Stimulated activated CD4-positive, alpha-beta T cell treated with anti-CD3 and anti-CD28 coated beads, Interleukin-12 subunit alpha, Interleukin-12 subunit beta, amount 100 ng/mL, for 24 hours (primary cell): ENCODE measurements around the gene OR2H2.

Experiments used
- DNase-seq, 2 experiments: peaks; one replicate each; pipeline ENCODE4 v3.0.0-alpha.2; 2020; ENCODE audit warnings: low read depth in 2 of 2

The OR2H2 gene

DNA sequence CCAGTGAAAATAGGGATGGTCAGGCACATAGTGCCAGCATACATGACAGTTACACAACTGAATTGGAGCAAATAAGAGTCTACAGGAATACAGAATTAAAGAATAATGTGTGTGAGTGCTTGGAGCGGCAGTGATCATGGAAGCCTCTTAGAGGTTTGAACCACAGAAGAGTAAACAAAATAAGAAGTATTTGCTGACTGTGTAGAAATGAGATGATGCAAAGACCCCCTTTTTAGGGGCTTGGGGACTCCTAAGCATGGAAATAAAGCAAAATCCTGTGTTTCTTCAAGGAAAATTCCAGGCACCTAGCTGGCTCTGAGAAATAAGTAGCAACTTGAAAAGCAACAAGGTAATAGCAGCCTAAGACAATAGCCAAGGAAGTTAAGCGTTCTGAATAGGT, 6.8 kb downstream of the OR2H2 start:
- no peak for DNase-seq

DNA sequence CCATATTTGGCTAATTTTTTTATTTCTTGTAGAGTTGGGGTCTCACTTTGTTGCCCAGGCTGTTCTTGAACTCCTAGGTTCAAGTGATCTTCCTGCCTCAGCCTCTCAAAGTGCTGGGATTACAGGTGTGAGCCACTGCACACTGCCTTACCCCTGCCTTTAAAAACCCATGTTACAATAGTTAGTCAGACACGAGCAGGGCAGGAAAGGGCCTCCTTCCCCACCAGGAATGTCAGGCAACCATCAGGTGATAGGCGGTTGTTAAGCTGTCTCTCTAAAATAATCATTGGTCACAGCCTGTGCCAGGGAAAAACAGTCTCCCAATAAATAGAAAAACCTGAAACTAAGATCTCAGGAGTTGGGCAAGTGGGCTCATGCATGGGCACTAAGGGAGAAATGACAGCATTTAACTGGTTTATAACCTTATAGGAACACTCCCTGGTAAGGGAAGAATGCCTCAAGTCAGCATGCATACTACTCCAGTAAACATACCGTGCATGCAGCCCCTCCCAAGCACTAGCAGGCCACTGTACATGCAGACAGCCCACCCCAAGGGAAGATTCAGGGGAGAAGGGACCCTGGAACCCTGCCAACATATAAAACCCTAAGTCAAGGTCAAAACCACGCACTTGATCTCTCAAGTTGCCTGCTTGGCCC, 8.4 kb downstream of the OR2H2 start:
- no peak for DNase-seq

DNA sequence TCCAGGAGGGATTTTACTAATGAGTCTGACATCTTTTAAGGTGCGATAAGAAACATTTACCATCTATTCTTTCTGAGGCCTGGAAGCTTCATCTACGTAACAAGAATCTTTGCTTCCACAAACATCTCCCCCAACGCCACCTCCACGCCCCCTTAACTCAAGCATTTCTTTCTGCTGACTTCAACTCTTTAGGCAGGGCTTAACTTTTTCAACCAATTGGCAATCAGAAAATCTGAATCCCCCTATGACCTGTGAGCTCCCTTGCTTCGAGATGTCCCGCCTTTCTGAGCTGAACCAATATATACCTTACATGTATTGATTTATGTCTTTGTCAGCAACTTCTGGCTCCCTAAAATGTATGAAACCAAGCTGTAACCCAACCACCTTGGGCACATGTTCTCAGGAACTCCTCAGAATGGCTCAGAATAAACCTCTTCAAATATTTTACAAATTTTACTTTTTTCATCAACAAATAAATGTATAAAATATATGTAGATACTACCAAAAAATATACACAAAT, 11.5 kb downstream of the OR2H2 start:
- no peak for DNase-seq

DNA sequence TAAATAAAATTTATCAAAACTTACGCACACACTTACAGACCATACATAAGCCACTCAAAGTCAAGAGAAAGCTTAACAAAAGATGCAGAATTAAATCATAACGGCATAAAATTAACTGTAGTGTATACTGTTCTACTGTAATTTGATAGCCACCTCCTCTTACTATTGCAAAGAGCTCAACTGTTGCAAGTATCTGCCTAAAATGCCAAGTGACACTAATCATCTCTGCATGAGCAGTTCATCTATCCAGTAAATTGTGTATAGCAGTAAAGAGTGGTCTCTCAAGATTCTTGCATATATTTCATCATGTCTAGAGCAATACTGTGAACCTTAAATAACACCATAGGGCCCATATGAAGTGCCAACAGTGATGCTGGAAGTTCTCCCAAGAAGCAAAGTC, 12.3 kb downstream of the OR2H2 start:
- DNase-seq, result no peak

DNA sequence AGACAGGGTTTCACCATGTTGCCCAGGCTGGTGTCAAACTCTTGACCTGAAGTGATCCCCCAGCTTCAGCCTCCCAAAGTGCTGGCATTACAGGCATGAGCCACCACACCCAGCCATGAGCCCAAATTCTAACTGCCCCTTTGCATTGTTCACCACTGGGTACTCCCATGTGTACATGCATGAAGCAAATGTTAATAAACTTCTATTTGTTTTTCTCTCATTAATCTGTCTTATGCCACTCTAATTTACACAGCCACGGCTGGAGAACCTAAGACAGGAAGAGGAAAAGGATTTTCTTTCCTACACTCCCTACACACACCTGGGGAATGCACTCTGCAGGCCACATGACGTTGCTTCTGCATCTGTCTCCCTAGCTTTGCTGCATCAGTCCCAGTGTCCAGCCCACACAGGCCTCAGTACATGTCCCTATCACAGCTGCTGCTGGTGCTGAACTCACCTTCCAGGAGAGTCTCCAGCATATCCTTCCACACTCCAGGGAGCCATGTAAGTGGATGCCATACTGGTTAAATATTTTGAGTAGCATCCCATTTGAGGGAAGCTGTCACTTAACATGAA, 13.3 kb downstream of the OR2H2 start:
- DNase-seq, result no peak

DNA sequence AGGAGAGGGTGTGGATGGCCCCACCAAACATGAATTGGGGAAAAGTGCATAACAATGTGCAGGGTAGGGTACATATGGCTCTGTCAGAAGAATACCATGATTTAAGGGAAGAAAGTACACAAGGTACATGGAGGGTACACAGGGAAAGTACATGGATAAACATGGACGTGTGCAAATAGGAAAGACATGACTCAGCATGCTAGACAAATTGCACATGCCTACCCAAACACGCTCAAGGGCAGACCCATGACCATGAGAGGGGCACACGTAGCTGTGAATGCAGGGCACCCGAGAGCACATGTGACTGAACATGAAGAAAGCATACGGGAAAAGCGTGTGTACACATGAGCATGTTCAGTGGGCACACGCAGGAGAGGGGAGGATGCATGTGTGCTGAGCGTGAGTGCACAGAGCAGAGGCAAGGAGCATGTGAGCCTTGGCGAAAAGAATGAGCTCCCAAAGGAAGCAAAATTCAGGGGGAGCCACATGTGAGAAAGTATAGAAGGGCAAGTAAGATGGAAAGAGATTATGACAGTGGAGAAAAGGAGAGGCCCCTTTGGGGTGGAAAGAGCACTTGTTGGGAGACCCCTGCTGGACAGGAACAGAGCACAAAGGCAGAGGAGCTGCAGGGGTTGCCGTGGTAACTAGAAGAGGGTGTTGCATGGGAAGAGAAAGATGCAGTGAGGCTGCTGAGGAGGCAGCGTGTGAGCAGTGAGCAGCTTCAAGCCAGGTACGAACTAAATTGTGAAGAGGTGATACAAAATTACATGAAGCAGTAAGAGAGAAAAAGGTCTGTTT, 17.8 kb downstream of the OR2H2 start:
- DNase-seq, result no peak

DNA sequence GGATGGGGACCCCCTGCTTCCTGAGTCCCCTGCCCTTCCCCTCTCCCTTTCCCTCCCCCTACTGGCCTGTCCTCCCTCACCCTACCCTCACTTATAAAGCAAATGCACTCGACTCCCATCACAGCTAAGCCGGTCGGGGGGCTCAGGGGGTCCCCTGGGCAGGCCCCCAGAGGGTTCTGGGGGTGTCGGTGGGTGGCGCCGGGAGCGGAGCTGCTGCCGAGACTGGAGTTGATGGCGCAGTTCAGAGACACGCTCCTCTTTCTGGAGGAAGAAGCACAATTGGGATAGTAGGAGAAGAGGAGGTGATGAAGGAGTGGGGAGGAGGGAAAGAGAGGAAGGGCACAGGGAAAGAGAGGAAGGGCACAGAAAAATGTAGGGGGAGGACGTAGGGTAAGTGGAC, 18.5 kb downstream of the OR2H2 start:
- no peak for DNase-seq

DNA sequence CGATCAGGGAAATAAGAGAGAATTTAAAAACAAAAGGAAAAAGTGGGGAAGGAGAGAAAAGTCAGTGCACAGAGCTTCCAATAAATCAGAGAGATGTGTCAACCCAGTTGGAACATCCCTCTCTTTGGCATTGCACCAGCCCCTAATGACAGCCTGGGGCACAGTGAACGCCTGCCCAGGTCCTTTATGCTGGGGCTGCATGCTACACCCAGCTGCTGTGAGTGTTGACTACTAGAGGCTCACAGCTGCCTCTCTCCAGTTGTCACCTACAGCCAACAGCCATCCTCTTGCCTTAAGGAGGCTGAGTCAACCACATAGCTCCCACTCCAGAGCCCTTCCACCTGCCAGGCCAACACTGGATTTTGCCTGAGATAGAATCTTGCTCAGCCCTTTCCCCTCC, 19.0 kb downstream of the OR2H2 start:
- no peak for DNase-seq

DNA sequence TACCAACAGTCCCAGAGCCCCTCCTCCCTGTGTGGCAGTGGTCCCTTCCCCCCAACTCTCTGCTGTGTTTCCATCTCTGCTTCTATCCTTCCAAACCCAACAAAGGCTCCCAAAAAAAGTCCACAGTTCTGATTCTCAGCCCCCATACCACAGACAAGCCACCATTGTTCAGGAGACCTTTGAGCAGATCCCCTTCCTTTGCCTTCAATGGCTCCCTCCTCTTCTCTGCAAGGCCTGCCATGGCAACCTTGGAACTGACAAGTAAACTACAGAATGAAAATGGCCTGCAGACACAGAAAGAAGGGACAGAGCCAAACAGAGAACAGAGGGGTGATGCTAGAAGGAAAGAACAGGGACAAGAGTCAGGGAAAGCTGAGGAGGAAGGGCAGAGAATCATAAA, 23.2 kb downstream of the OR2H2 start:
- DNase-seq, result no peak

DNA sequence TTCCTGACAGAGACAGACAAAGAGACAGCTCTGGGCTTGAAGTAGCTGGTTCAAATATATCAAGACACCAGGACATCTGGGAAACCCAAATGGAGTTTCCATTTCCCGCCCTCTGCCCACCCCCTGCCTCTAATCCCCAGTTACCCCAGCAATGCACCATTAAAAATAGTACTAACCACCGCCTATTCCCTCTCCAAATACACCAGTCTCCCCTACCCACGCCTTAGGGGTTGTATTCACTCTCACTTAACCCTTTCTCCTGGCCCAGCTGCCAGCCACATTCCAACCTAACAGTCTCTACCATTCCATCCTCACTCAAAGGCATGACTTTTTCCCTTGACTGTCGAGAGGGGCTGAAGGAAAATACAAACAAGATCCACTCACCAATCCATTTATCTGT, 25.6 kb downstream of the OR2H2 start:
- DNase-seq, result no peak

DNA sequence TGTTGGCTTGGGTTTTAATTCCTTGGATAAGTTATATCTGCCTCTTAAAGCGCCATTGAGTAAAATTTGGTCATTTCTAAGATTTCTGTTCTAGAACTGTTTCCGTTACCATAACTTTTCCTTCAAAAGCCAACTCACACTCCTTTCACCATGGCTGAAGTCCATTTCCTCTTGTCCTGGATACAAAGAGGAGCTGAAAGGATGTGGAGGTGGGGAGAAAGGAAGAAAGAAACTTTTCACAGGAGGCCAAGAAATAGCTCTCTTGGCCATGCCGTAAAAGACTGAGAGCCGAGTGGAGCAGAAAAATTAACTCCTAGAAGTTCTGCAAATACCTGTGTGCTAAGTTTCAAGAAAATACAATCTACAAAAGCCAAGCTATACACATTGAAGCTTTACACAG, 26.5 kb downstream of the OR2H2 start:
- no peak for DNase-seq

DNA sequence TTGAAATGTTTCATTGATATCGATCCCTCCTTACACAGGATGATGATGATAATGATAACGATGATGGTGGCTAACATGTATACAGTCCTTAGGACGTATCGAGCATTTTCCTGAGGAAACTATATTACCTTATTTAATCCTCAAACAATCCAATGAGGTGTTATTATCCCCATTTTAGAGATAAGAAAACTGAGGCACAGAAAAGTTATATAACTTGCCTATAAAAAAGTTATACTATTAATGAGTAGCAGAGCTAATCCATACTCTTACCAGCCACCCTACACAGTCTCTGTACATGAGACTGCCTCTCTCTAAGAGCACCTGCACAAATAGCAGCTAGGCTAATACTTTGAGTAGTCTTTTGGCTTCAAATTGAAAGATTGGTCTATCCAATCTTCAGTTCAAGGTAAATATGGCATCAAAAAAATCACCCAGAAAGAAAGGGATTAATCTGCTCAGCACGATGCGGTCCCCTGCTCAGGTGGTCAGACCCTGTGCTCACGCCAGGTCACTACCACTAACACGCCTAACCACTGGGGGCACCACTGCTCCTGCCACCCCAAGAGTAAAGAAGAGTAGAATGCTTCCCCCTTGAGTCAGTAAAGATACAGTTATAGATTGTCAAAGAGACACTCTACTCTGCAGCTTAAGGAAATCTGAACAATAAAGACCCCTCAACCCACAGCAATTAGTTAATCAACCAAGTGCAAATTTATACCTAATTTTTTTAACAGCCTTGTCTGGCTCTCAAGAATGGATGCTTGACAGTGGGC, 33.0 kb downstream of the OR2H2 start:
- DNase-seq, result no peak

DNA sequence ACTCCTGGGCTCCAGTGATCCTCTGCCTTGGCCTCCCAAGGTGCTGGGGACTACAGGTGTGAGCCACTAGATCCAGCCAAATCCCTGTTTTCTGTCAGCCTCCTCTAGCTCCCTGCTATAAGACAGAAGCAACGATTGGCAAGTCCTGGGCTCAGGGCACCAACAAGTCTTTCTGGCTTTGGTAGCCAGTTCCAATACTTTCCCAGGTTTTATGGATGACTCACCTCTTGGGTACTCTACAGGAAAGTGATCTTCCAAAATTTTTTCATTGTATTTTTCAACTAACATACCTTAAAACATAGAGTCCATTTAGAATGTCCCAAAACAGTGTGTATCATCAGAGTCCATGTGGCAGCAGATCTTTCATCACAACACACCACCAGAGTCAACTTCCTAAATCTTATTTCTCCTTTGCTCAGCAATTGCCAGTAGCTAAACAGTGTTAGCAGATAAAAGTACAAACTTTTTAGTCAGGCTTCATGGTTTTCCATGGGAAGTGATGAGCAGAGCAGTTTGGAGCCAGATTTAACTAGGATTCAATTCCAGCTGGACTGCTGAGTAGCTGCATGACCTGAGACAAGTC, 34.7 kb downstream of the OR2H2 start:
- no peak for DNase-seq

DNA sequence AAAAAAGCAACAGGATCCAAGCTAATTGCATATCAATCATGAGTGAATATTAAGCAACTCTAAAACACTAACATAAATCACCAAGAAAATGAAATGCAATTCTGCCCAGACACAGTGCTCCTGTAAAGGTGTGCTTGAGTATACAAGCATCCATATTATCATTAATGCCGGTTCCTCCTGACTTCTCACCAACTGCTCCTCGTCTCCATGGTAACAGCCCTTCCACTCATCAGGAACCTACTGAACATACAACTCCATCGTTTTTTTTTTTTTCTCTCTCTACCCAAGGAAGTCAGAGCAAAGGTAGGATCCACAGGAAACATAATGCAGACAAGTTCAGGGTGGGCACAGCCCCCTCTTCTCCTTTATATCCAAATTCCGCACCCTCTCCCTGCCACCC, 35.7 kb downstream of the OR2H2 start:
- DNase-seq, result no peak

DNA sequence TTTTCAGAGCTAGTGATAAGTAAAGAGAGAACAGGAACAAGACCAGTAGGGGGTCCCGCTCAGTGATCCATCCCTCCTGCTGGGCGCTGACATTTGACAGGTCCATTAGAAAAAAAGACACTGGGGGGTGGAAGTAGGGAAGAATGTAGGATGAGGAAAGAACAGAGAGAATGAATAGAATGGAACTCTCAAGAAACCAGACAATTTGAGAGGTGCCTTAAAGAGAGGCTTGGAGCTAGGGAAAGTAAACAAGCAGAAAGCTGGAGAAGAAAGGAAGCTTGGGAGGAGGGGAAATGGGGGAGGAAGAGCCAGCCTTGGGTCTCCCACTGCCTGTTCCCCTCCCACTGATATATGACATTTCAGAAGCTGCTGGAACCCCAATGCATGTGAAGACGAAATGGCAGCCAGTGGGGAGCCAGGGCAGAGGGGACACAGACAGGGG, 39.6 kb downstream of the OR2H2 start:
- no peak for DNase-seq

DNA sequence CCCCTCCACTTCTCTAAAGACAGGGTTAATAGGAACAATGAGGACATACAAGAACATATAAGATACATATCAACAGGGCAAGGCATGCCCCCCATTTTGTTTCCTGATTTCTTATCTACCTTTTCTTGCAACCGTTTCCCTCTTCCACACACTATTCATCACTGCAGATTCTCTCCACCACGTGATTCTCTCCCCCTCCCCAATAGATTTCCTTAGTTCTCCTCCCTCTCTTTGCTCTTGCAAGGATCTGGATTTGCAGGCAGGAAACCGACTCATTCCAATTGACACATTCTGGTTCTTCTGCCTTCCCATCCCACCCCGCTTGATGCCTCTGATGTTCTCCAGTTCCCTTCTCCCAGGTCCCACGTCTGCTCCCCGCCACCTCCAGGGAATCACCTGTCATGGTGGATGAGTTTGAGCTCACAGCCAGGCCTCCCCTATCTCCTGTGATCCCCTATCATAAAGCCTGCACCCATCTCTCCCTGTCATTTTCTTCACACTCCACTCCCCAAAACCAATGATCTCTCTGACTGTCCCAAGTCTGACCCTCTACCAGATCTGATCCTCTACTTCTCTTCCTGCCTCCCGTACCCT, 40.5 kb downstream of the OR2H2 start:
- DNase-seq, result no peak

DNA sequence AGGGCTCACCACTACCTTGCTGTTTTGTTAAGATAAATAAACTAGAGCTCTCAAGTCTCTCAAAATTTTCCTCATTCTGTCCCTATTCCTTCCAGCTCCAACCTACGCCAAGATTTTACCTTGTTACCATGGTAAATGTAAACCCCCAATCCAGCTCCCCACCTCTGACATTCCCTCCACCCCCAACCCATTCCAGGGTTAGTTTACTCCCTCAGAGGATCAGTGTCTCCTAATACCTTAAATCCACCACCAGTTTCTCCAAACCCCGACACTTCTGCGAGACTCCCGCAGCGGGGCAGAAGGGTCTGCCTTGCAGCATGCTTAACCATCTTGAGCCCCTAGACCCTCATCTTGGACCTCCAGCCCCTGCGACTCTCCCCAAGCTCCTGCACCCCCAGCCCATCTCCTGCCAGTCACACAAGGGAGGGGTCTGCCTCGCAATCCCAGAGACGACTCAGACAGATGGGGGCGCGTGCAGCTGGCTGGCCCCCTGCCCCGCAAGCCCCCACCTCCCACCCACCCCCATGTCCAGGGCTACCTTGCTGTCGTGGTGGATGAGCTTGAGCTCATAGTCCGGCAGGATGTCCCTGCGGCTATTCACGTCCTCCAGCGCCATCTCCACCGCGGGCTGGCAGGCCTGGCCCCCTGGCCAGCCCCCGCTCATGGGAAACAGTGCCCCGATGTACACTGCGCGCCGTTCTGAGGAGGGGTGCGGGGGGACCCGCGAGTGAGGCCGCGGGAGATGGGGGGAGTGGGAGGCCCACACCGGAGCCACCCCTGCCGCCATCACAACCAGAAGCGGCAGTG, 42.2 kb downstream of the OR2H2 start:
- DNase-seq, result no peak

DNA sequence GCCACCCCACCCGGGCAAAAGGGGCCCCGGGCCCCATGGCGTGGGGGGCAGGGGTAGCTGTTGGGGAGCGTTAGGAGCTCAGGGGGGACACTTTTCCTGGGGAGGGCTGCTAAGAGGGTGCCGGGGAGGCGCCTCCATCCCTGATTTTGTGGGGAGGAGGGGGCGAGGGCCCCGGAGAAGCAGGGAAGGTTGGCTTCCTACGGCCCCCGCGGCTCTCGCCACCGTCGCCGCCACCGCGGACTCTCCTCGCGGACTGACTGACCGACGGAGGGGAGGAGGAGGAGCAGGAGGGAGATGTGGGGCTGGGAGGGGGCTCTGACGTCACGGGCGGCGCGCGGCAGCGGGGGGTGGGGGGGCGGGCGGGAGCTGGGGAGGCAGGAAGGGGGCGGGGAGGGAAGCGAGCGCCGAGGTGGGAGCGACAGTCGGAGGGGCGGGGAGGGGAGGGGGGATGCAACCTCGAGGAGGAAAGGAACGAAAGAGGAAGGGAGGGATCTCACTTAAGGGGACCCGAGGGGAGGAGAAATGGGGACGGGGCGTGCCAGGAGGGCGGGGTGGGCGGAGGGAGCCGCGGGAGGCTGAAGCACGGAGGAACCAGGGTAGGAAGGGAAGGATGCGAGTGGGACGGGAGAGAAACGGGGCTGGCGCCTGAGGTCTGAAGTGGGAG, 43.0 kb downstream of the OR2H2 start:
- peak in 1 of 2 experiments; percentile 52 for DNase-seq

DNA sequence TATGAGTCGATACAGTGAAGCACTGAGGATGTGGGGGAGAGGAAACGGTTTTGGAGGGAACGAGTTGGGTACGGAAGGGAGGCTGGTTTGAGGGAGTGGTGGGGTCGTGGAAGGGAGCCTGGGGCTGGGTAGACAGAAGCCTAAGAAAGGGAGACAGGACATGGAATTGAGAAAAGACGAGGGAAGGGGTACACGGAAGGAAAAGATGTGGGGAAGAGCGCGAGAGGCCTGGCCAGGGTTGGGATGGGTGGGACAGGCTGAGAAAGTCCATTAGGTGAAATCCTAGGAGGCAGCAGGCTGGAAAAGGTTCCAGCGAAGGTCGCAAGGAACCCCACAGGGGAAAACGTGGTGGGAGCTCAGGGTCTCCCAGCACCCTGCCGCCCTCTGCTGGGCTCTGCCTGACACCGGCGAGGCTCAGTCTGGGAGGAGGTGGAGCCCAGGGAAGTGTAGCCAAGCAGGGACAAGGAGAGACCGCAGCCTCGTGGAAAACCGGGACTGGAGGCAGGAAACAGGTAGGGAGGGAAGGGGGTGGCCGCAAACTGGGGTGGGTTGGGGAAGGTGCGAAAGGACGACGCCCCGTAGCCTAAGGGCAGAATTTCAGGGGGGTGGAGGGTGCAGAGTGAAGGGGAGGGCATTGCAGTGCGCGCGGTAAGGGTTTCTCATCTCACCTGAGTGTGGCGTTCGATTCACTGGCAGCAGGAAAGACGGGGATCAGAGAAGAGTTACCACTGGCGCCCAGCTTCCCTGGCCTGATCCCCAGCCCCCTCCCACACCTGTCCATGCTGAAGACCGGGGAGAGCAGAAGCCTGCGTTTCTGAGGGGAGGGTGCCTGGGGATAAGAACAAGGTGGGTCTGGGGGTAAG, 43.7 kb downstream of the OR2H2 start:
- peak in 1 of 2 experiments; percentile 52 for DNase-seq
